ENCODE data around the gene CENPW. TPM values are rescaled to one million over a fixed set of nuclear protein-coding genes. Genes with fewer than 3 reads are reported as not detected.

Gene CENPW
- total RNA-seq, 1 donor from 2014 or later = 29.0 TPM

DNA sequence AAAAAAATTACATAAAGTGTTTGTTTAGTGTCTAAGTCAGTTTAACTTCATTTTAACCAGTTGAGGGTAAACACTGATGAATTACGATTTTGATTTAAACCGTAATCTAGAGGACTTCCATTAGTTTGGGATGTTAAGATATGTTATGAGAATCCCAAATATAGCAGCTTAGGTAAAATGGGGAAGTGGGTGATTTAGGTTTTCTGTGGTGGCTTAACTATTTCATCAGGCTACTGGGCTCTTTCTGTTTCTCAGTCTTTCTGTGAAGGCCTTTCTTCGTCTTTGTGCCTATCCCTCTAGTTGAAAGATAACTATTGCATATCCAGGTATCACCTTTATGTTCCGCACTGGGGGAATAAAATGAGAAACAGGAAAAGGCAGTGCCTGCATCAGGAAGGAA lies 27.9 kb downstream of the CENPW start:
- no peak overlapping the region for H3K4me3 ChIP-seq (ENCODE audit: low read depth, low read length)
- TF ChIP-seq, protein P1, sequence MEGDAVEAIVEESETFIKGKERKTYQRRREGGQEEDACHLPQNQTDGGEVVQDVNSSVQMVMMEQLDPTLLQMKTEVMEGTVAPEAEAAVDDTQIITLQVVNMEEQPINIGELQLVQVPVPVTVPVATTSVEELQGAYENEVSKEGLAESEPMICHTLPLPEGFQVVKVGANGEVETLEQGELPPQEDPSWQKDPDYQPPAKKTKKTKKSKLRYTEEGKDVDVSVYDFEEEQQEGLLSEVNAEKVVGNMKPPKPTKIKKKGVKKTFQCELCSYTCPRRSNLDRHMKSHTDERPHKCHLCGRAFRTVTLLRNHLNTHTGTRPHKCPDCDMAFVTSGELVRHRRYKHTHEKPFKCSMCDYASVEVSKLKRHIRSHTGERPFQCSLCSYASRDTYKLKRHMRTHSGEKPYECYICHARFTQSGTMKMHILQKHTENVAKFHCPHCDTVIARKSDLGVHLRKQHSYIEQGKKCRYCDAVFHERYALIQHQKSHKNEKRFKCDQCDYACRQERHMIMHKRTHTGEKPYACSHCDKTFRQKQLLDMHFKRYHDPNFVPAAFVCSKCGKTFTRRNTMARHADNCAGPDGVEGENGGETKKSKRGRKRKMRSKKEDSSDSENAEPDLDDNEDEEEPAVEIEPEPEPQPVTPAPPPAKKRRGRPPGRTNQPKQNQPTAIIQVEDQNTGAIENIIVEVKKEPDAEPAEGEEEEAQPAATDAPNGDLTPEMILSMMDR (conservative IDR thresholded peaks at IDR 0.05; ENCODE audit: low read depth, low read length) = no peak
- no peak for DNase-seq (ENCODE audit: low read depth)

DNA sequence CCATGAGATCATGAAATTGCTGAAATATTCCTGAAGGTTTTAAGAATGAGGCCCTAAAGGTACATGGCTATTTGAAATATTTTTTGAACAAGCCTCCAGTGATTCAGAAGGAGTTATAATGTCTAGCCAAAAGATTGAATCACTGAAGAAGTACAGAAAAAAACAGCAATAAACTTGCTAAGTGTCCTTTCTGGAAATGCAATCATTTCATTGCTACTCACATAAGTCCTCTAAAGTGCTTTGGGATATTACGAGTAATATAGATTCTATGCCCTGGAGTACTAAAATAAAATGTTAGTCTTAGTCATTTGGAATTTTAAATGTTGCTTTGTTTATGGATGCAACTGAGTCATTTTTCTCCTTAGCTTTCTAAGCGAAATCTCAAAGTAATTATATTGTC lies 32.7 kb downstream of the CENPW start:
- TF ChIP-seq, protein P1 (conservative IDR thresholded peaks at IDR 0.05; ENCODE audit: low read depth, low read length) = no peak
- DNase-seq (ENCODE audit: low read depth) = no peak
- no peak overlapping the region for H3K4me3 ChIP-seq (ENCODE audit: low read depth, low read length)

DNA sequence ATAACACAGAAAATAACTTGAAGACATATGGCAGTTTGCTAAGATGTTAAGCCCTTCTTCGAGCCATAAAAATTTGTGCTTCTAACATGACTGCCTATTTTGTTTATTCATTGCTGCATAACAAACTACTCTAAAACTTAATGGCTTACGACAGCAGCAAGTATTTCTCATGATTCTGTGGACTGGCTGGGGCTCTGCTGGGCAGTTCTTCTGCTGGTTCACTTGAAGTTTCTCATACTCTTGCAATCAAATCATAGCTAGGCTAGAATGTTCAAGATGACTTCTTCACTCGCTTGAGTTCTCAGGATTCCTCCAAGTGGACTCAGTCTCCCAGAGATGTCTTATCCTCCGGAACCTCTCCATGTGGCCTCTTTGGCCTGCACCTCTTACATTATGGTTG lies 33.4 kb downstream of the CENPW start:
- no peak for DNase-seq (ENCODE audit: low read depth)
- TF ChIP-seq, protein P1 (conservative IDR thresholded peaks at IDR 0.05; ENCODE audit: low read depth, low read length) = no peak
- no peak overlapping the region for H3K4me3 ChIP-seq (ENCODE audit: low read depth, low read length)

DNA sequence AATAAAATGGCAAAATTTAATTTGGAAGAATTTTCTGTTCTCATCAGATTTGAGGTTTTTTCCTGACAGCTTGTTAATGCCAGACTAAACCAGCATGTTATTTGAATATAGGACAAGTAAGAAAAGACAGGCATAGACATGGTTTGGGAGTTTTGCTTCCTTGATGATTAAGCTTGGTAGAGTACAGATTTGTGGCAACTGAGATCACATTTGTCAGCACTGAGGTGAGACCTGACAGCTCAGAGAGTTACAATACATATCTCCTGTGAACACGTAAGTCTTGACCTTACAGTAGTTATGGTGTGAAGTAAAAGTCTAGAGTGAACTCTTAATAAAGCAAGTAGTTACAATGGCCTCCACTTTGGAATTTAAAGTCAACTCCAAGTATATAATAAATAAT lies 34.5 kb downstream of the CENPW start:
- DNase-seq (ENCODE audit: low read depth) = no peak
- H3K4me3 ChIP-seq (ENCODE audit: low read depth, low read length) = no peak overlapping the region
- TF ChIP-seq, protein P1 (conservative IDR thresholded peaks at IDR 0.05; ENCODE audit: low read depth, low read length) = no peak

DNA sequence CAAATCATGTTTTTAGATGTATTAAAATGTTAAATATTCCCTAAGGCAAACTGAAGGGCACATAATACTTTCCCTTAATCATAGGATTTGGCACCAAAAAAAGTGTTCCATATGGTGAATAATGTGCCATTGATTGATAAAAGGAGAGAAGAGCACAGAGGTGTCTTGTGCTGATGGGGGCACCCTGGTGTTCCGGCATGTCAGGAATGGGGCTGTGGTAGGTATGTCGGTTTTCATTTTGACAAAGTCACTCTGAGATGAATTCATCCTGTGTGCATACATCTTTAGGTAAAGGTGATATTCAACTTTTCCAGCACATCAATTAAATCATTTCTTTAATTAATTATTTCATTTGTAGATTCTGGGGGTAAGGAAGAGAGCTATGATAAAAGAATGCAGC lies 36.8 kb downstream of the CENPW start:
- DNase-seq (ENCODE audit: low read depth) = no peak
- TF ChIP-seq, protein P1 (conservative IDR thresholded peaks at IDR 0.05; ENCODE audit: low read depth, low read length) = no peak
- H3K4me3 ChIP-seq (ENCODE audit: low read depth, low read length) = no peak overlapping the region

DNA sequence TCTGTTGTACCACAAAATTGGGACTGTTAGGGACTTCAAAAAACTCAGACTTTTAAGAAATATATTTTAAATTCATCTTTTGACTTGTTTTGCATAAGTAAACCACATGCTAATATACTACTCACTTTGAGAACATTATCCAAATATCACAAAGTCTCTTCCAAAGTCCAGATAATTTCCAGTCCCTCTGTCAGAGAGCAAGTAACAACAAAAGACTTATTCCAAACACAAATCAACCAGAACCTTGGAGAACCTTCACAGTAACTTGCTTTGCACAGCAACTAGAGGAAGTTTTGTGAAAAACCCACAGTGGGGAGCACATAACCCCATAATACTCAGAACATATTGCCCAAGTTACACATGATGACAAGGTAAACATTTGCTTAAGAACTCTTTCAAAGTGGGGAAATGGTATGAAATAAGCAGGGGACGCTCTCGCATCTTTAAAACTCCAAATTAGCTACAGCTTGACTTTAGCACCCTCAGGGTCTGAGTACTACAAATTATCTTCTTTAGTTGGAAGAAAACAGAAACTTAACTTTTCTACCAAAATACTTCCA lies 37.8 kb downstream of the CENPW start:
- H3K4me3 ChIP-seq (ENCODE audit: low read depth, low read length) = no peak overlapping the region
- no peak for DNase-seq (ENCODE audit: low read depth)
- TF ChIP-seq, protein P1 (conservative IDR thresholded peaks at IDR 0.05; ENCODE audit: low read depth, low read length) = no peak

DNA sequence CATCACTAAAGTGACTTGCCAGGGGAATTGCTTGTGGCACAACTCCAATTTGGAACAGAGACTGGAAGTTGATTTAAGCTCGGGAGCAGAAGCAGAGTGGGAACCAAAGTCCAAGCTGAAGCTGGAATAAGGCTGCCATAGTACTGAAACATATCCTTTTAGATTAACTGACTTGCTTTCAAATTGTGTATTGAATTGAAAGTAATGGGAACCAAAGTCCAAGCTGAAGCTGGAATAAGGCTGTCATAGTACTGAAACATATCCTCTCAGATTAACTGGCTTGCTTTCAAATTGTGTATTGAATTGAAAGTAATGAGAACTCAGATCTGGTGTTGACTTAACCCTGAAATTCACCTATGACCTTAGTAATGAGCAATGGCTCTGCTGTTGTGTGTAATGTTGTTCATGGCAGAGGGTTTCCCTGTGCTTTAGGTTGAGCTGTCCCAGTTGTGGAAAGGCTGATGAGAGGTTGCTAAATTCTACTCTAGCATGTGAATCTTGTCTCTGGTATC lies 40.2 kb downstream of the CENPW start:
- DNase-seq (ENCODE audit: low read depth) = no peak
- no peak overlapping the region for H3K4me3 ChIP-seq (ENCODE audit: low read depth, low read length)
- TF ChIP-seq, protein P1 (conservative IDR thresholded peaks at IDR 0.05; ENCODE audit: low read depth, low read length) = no peak

Measured in epithelial cell of proximal tubule (primary cell).